ENCODE measurements around the gene GNAI1.
A peak's percentile ranks its signal among the peaks of the same experiment; 100 is the strongest.

The GNAI1 gene

DNA sequence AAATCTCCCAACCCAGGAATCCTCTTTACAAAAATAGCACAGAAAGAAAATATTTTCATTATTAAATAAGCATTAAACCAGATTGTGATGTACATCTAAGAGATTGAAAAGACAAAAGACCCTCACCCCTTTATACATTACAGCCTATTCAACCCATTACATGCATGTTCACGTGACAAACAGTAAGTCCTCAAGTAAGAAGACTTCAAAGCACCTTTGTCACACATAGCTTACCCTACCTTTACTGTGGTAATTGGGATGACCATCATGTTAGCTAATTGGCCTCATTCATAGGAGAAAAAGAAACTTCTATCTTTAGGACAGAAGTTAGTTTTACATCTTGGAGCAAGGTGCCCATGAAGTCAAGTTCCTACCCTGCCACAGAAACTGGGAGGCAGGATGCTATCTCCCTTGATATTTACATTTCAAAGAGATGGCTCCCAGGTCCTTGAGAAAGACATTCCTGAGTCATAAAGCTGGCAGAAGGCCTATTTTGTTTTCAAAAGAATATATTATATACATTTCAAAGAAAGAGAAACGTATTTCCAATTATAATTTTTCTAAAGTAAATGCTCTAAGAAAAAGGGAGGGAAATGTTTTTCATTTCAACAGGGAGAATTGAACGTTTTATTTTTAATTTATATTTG is 48.1 kb downstream of the GNAI1 start:
- Histone ChIP-seq H3K9ac (ENCODE audit: insufficient read length) (no peak overlapping the region), H3K9me3 (ENCODE audit: low read depth, low read length) (no peaks in the 10 kb centered on the region), H3K27ac (no peak overlapping the region), H3K4me3 (no peak overlapping the region), H3K36me3 (ENCODE audit: insufficient read depth, low read length) (no peaks in the 10 kb centered on the region)
- peak; percentile 22 for DNase-seq (ENCODE audit: low read depth, low spot score)
- TF ChIP-seq EZH2 (IDR thresholded peaks at IDR 0.05), result no peak
- TF ChIP-seq FOXP2 (optimal IDR thresholded peaks at IDR 0.05; ENCODE audit: control extremely low read depth, extremely low read length, insufficient read depth), result no peak
- no peak for TF ChIP-seq POLR2AphosphoS5 (IDR thresholded peaks at IDR 0.05; ENCODE audit: borderline replicate concordance, low read depth, low read length)

DNA sequence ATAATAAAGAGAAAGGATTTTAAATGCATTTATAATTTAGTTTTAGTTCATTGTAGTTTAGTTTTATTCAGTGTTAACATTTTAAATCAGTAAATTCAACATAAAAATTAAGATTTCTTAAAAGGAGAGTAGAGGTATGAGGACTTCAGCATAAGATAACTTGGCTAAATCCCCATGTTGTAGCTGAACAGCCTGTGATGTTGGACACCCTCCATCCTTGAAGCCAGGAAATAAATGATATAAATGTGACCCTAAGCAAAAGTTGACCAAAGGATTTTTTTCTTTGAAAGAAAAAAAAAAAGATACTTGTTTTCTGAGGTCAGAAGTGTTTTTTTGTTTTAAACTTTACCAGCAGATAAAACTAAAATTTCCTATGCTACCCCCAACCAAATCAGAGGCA is 48.7 kb downstream of the GNAI1 start:
- no peak overlapping the region for H3K27ac ChIP-seq
- TF ChIP-seq FOXP2 (optimal IDR thresholded peaks at IDR 0.05; ENCODE audit: control extremely low read depth, extremely low read length, insufficient read depth) (no peak), POLR2AphosphoS5 (IDR thresholded peaks at IDR 0.05; ENCODE audit: borderline replicate concordance, low read depth, low read length) (no peak), EZH2 (IDR thresholded peaks at IDR 0.05) (no peak)
- DNase-seq (ENCODE audit: low read depth, low spot score), result no peak
- H3K9ac ChIP-seq (ENCODE audit: insufficient read length), result no peak overlapping the region
- H3K9me3 ChIP-seq (ENCODE audit: low read depth, low read length), result no peaks in the 10 kb centered on the region
- no peaks in the 10 kb centered on the region for H3K36me3 ChIP-seq (ENCODE audit: insufficient read depth, low read length)
- H3K4me3 ChIP-seq, result no peak overlapping the region

DNA sequence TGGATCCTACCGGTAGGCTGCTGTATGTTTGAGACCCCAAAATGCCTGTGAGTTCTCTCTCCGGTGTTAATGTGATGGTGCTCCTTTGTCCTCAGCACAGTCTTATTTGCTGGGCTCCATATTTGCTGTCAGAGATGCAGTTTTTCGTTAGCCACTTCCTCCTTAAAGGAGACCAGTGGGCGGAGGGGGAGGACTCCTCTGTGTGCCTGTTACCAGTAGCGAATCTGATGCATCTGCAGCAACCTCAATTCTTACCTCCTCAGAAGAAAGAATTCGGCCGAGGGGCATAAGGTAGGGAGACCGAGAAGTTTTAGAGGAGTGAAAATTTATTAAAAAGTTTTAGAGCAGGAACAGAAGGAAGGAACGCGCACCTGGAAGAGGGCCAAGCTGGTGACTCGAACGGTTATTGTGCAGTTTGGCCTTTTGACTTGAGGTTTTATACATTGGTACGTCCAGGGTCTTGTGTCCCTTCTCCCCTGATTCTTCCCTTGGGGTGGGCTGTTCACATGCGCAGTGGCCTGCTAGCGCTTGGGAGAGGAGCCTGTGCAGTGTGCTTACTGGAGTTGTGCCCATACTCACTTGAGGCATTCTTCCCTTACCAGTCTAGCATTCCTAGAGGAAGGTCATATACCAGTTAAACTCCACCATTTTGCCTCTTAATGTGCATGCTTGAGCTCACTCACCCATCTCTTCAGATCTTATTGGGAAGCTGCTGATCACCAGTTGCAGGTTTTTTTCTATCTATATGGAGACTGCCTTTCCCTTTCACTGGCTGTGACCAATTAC is 49.5 kb downstream of the GNAI1 start:
- DNase-seq (ENCODE audit: low read depth, low spot score), result no peak
- Histone ChIP-seq H3K4me3 (no peak overlapping the region), H3K9me3 (ENCODE audit: low read depth, low read length) (no peaks in the 10 kb centered on the region), H3K36me3 (ENCODE audit: insufficient read depth, low read length) (no peaks in the 10 kb centered on the region), H3K9ac (ENCODE audit: insufficient read length) (no peak overlapping the region), H3K27ac (no peak overlapping the region)
- no peak for TF ChIP-seq EZH2 (IDR thresholded peaks at IDR 0.05)
- no peak for TF ChIP-seq FOXP2 (optimal IDR thresholded peaks at IDR 0.05; ENCODE audit: control extremely low read depth, extremely low read length, insufficient read depth)
- TF ChIP-seq POLR2AphosphoS5 (IDR thresholded peaks at IDR 0.05; ENCODE audit: borderline replicate concordance, low read depth, low read length), result no peak

DNA sequence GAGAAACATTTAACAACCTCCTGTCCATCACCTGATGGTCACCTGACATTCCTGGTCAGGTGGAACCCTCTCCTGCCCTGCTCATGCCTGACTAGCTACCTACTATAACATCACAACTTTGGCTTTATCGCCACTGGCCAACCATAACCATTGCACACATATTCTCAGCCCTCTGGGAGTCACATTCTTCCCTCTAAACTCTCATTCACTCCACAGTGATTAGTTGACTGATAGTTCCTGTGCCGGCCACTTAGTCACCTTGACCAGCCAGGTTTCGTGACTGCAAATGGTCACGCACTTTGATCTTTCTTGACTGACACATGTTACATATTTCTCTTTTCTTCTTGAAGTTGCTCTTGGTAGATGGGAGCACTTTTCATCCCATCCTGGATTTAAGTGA is 50.1 kb downstream of the GNAI1 start:
- H3K4me3 ChIP-seq, result no peak overlapping the region
- TF ChIP-seq POLR2AphosphoS5 (IDR thresholded peaks at IDR 0.05; ENCODE audit: borderline replicate concordance, low read depth, low read length) (no peak), FOXP2 (optimal IDR thresholded peaks at IDR 0.05; ENCODE audit: control extremely low read depth, extremely low read length, insufficient read depth) (no peak), EZH2 (IDR thresholded peaks at IDR 0.05) (no peak)
- no peaks in the 10 kb centered on the region for H3K9me3 ChIP-seq (ENCODE audit: low read depth, low read length)
- no peak overlapping the region for H3K9ac ChIP-seq (ENCODE audit: insufficient read length)
- no peaks in the 10 kb centered on the region for H3K36me3 ChIP-seq (ENCODE audit: insufficient read depth, low read length)
- no peak overlapping the region for H3K27ac ChIP-seq
- DNase-seq (ENCODE audit: low read depth, low spot score), result no peak

DNA sequence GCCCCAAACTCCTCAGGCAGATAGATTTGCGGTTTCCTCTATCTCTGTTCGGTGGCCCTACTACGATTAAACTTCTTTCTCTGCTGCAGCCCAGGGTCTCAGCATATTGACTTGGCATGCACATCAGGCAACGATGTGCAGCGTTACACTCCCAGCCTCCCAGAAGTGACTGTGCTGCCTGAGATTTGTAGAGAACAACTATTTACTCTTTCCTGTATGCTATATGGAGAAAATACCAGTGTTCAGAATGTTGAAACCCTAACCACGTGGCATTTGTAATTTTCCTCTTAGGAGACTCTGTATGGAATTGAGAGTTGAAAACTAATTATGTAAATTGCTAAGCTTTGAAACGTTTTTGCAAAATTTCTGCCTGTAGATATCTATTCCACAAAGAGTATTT is 50.9 kb downstream of the GNAI1 start:
- Histone ChIP-seq H3K4me3 (no peak overlapping the region), H3K36me3 (ENCODE audit: insufficient read depth, low read length) (no peaks in the 10 kb centered on the region), H3K9ac (ENCODE audit: insufficient read length) (no peak overlapping the region), H3K27ac (no peak overlapping the region), H3K9me3 (ENCODE audit: low read depth, low read length) (no peaks in the 10 kb centered on the region)
- peak; percentile 16 for DNase-seq (ENCODE audit: low read depth, low spot score)
- TF ChIP-seq EZH2 (IDR thresholded peaks at IDR 0.05) (no peak), POLR2AphosphoS5 (IDR thresholded peaks at IDR 0.05; ENCODE audit: borderline replicate concordance, low read depth, low read length) (no peak), FOXP2 (optimal IDR thresholded peaks at IDR 0.05; ENCODE audit: control extremely low read depth, extremely low read length, insufficient read depth) (no peak)

DNA sequence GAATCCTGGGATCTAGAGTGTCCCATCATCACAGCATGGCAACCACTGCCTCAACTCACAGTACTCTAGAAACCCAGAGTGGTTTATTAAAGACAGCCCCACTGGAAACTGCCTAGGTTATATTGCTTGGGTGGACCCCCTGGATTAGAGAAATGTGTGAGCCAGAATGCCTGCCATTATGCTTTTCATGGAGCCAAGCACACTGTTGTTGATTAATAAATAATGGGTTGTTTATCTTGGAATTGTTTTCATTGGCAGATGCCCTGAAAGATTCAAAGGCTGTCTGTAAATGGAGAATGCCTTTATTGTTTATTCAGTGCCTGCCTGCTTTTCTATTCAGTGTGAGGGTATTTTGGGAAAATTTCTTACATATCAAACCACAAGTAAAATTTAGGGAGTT is 52.1 kb downstream of the GNAI1 start:
- H3K9me3 ChIP-seq (ENCODE audit: low read depth, low read length), result no peaks in the 10 kb centered on the region
- DNase-seq (ENCODE audit: low read depth, low spot score), result no peak
- H3K9ac ChIP-seq (ENCODE audit: insufficient read length), result no peak overlapping the region
- no peak overlapping the region for H3K4me3 ChIP-seq
- TF ChIP-seq EZH2 (IDR thresholded peaks at IDR 0.05), result no peak
- TF ChIP-seq POLR2AphosphoS5 (IDR thresholded peaks at IDR 0.05; ENCODE audit: borderline replicate concordance, low read depth, low read length), result no peak
- no peak for TF ChIP-seq FOXP2 (optimal IDR thresholded peaks at IDR 0.05; ENCODE audit: control extremely low read depth, extremely low read length, insufficient read depth)
- H3K36me3 ChIP-seq (ENCODE audit: insufficient read depth, low read length), result no peaks in the 10 kb centered on the region
- H3K27ac ChIP-seq, result no peak overlapping the region

DNA sequence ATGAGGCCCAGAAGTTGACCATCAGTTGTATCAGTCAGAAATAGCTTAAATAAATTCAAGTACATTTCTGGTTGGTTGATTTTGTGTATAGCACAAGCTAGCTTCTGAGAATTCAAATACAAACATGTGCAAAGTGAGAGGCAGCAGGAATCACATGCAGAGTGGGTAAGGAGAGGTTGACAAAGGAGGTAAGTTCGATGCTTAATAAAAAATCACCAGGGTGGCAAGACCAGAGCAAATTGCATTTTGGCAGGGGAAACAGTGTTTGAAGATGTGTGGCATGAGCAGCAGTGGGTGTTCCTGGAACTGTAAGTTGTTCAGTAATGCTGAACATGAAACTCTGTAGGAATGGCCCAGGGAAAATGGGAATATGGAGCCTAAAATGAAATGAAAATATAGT is 52.6 kb downstream of the GNAI1 start:
- DNase-seq (ENCODE audit: low read depth, low spot score), result no peak
- no peak overlapping the region for H3K27ac ChIP-seq
- no peaks in the 10 kb centered on the region for H3K36me3 ChIP-seq (ENCODE audit: insufficient read depth, low read length)
- TF ChIP-seq POLR2AphosphoS5 (IDR thresholded peaks at IDR 0.05; ENCODE audit: borderline replicate concordance, low read depth, low read length) (no peak), EZH2 (IDR thresholded peaks at IDR 0.05) (no peak), FOXP2 (optimal IDR thresholded peaks at IDR 0.05; ENCODE audit: control extremely low read depth, extremely low read length, insufficient read depth) (no peak)
- H3K9ac ChIP-seq (ENCODE audit: insufficient read length), result no peak overlapping the region
- H3K4me3 ChIP-seq, result no peak overlapping the region
- H3K9me3 ChIP-seq (ENCODE audit: low read depth, low read length), result no peaks in the 10 kb centered on the region

DNA sequence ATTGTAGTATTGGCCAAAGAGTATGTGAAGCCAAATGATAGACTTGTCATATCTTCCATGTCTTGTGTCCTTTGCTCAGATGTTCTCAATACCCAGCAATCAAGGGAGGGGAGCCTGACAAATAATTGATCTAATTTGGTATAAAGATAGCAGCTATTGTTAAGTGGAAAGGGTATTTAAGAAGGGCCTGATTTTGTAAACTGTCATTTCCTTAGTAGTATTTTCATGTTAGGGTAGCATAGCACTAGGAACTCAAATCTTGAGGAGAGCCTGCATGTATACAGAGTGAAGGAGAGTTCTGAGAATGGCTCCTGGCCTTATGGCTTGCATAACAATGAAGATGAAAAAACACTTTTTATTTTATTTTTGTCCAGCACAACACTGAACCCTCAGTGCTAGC is 53.1 kb downstream of the GNAI1 start:
- no peak overlapping the region for H3K27ac ChIP-seq

More for the DNA sequence above, 53.1 kb downstream of the GNAI1 start:
- no peak for DNase-seq (ENCODE audit: low read depth, low spot score)
- no peak overlapping the region for H3K4me3 ChIP-seq
- no peaks in the 10 kb centered on the region for H3K9me3 ChIP-seq (ENCODE audit: low read depth, low read length)
- H3K9ac ChIP-seq (ENCODE audit: insufficient read length), result no peak overlapping the region
- no peaks in the 10 kb centered on the region for H3K36me3 ChIP-seq (ENCODE audit: insufficient read depth, low read length)
- TF ChIP-seq POLR2AphosphoS5 (IDR thresholded peaks at IDR 0.05; ENCODE audit: borderline replicate concordance, low read depth, low read length) (no peak), FOXP2 (optimal IDR thresholded peaks at IDR 0.05; ENCODE audit: control extremely low read depth, extremely low read length, insufficient read depth) (no peak), EZH2 (IDR thresholded peaks at IDR 0.05) (no peak)
